ENCODE measurements around the gene FRMD5.

DNA sequence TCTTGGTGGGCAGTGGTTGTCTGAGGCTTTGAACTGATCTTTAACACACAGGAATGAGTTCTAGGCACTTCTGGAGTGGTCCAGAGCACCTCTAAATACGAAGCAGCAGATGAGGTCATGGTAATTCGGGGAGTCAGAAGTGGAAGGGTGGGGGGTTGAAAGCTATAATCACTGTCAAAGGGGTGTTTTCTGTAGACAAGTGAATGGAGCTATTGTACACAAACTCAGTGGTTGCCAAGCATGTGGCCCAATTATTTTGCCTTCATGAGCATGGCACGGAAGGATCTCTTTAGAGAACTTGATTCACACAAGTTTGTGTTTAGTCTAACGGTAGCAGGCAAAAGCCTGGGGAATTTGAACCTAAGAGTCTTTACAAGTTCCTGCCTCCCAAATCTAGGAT is 6.3 kb downstream of the FRMD5 start:
- TF ChIP-seq, protein P1, sequence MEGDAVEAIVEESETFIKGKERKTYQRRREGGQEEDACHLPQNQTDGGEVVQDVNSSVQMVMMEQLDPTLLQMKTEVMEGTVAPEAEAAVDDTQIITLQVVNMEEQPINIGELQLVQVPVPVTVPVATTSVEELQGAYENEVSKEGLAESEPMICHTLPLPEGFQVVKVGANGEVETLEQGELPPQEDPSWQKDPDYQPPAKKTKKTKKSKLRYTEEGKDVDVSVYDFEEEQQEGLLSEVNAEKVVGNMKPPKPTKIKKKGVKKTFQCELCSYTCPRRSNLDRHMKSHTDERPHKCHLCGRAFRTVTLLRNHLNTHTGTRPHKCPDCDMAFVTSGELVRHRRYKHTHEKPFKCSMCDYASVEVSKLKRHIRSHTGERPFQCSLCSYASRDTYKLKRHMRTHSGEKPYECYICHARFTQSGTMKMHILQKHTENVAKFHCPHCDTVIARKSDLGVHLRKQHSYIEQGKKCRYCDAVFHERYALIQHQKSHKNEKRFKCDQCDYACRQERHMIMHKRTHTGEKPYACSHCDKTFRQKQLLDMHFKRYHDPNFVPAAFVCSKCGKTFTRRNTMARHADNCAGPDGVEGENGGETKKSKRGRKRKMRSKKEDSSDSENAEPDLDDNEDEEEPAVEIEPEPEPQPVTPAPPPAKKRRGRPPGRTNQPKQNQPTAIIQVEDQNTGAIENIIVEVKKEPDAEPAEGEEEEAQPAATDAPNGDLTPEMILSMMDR (IDR thresholded peaks at IDR 0.05; ENCODE audit: low read depth, low read length, poor library complexity, severe bottlenecking), result no peak
- no peak for TF ChIP-seq EZH2phosphoT487 (IDR thresholded peaks at IDR 0.05; ENCODE audit: borderline replicate concordance, low read length)
